ENCODE results near the gene KCND3.

The KCND3 gene

DNA sequence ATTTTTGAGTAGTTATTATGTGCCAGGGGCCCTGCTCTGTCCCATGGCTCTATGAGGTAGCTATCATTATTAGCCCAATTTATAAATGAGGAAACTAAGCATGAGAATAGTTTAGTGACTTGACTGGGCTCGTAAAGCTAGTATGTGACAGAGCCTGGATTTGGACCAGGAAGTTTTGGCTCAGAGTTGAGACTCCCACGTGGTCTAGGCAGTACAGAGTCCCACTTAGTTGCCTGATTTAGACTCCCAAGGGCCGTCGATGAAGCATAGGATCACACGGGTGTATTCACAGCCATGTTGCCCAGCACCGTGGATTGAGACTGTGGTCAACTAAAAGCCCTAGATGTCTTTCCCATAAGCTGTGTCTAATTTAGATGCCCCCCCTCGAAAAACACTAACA lies 152.1 kb downstream of the KCND3 start:
- no peak for DNase-seq

DNA sequence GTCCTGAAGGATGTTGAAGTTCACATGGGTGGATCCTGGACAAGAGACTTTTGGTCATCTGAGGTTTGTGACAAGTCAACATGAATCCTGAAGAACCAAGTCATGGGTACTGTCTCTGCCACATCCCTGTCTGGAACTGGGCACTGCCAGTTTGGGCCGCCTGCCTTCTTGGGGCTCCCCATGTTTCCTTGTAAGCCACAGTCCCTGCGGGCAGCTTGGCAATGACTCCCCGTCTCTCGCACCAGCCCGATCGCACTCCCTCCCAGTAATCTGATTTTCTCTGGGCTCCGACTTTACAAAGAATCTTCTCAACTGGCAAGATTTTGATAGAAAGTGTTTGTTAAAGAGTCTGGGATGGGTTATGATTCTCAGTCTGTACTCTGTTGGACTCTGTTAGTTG lies 153.4 kb downstream of the KCND3 start:
- no peak for DNase-seq

- no peak for DNase-seq
These were observed 154.0 kb downstream of the KCND3 start for GRCh38 chr1:111835514-111835913.

DNA sequence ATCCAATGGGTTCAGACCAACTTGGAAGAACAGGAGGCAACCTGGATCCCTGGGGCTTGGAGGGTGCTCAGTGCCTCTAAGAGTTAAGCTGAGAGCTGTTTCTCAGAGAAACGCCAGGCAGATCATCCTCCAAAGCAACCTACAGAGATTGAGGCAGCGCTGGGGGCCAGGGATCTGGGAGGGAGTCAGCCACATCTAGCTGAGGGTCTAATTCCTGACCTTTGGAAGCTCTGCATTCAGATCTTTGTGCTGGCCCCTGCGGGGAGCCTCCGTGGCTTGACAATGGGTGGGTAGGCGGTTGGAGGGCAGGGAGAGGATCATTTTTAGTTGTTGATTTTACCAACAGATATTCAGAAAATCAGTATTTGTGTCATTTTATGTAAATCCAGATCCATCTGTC lies 154.5 kb downstream of the KCND3 start:
- no peak for DNase-seq

GRCh38 chr1:111833334-111833733 lies 156.1 kb downstream of the KCND3 start:
- no peak for DNase-seq

- no peak for DNase-seq
These were observed 156.8 kb downstream of the KCND3 start for GRCh38 chr1:111832521-111833155.

GRCh38 chr1:111831153-111831552 lies 158.3 kb downstream of the KCND3 start:
- DNase-seq = no peak

DNA sequence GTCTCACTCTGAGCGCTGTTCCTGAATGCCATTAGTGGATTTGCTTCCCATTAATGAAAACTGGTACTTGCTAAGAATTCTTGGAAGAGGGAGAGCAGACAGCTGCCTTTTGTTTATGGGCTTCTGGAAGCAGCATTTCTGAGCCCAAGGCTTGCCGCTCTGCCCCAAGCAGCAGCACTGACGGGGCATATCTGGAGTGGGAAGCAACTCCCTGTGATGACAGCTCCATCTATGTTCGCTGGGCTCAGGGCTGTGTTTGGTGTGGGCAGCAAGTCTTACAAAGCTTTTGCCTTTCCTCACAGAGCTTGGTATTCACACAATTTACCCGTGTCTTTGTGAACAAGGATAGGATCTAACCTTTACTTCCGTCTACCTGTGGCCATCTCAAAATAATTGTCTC lies 161.5 kb downstream of the KCND3 start:
- DNase-seq = no peak

GRCh38 chr1:111826278-111826677 lies 163.2 kb downstream of the KCND3 start:
- no peak for DNase-seq

- DNase-seq = no peak
These were observed 164.3 kb downstream of the KCND3 start for GRCh38 chr1:111825217-111825616.

GRCh38 chr1:111822138-111822537 lies 167.3 kb downstream of the KCND3 start:
- no peak for DNase-seq

GRCh38 chr1:111821121-111821745 lies 168.2 kb downstream of the KCND3 start:
- DNase-seq = no peak

- no peak for DNase-seq
These were observed 169.8 kb downstream of the KCND3 start for GRCh38 chr1:111819566-111820263.

- DNase-seq = no peak
These were observed 170.9 kb downstream of the KCND3 start for GRCh38 chr1:111818546-111818945.

DNA sequence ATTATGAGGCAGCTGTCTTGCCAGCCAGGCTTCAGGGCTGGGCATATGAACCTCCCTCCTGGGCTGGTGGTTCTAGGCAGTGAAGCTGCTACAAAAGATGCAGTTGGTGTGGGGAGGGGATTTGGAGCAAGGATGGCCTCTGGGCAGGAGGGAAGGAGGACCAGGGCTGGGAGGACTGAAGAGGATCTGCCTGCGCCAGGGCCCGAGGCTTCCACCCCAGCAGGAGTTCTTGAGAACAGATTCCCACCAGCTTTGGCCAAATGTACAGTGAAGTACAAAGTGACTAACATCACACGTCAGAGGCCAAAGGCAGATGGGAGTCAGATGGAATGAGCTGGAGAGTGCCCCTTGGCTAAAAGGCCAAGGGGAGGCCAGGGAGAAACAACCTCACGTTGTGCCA lies 171.4 kb downstream of the KCND3 start:
- DNase-seq = no peak

DNA sequence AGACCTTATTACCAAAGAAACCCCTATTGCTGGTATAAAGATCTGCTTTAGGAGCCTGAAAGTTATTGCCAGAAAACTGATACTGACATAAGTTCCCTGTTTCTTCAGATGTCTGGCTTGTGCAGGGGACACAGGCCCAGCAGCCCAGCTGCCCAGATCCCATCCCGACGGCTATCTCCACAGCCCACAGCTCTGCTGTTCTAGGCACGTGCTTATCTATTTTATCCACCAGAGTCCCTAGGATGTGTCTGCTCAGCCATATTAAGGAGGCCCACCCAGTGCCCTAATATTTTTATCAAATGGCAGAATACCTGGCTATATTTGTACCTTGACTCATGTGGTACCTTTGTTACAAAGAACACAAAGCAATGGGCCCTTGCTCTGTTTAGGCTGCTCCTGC lies 174.8 kb downstream of the KCND3 start:
- DNase-seq = no peak

- DNase-seq = no peak
These were observed 175.2 kb downstream of the KCND3 start for GRCh38 chr1:111814305-111814628.

DNA sequence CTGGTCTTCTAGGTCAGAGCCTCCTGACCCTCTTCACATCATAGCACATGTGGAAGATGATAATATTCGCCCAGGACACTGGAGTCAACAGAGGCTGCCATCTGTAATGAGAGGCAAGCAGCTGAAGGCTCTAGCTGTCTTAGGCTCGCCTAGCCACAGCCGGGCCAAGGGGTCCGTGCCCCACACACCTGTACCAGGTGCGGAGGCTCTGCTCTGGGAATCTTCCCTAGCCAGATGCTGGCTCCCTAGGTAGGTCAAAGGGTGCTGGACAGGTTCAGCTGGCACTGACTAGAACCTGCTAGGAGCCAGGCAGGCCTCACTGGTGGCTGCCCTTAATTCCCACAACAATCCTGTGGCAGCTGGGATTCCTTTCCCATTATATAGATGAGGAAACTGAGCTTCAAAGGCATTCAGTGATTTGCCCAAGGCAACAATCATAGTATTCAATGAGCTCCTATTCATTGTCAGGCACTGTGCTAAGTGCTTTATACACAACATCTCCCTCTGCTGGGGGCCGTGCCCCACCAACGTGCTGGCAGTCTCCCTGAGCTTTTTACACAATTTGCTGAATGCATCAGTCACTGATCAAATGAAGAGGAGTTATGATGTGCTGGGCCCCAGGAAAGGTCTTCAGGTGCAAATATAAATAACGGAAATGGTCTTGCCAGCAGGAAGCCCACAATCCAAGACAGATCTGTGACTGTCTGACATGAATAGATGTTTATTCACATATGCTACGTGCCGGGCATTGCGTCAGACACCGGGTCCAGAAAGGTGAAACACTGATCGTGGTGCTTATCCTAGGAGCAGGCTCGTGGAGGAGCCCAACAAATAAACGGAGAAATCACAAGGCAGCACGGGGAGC lies 175.8 kb downstream of the KCND3 start:
- no peak for DNase-seq

DNA sequence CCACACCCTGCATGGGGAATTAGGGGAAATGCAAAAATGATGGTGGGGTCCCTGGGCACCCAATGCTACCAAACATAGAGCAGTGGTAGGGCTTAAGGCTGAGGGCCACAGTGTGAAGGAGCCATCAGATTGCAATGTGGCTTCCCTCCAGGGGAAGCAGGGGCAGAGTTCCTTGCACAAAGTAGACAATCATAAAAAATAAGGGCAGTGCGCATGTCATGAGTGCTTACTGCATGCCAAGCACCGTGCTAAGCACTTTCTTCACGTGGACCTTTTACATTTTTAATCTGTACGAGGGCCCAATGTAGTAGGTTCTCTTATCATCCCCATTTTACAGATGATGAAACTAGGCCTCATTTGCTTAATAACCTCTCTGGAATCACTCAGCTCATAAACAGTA lies 177.2 kb downstream of the KCND3 start:
- DNase-seq = no peak

GRCh38 chr1:111811891-111812290 lies 177.6 kb downstream of the KCND3 start:
- no peak for DNase-seq

DNA sequence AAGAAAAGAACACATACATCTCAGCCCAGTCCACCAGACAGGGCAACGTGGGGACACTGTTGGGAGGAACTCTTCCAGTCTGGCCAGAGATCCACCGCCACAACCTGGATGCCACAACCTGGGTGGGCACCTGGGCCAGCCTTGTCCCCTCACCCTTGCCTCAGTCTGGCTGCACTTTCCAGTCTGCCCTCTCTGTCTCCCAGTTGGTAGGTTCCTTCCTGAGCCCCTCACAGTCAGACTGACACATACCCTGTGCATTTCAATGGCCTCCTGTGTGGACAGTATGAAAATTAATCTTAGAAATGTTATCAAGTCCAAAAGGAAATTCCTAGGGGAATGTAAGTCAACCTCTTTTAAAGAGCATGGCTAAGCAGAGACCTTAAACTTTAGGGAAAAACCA lies 184.2 kb downstream of the KCND3 start:
- DNase-seq = no peak

DNA sequence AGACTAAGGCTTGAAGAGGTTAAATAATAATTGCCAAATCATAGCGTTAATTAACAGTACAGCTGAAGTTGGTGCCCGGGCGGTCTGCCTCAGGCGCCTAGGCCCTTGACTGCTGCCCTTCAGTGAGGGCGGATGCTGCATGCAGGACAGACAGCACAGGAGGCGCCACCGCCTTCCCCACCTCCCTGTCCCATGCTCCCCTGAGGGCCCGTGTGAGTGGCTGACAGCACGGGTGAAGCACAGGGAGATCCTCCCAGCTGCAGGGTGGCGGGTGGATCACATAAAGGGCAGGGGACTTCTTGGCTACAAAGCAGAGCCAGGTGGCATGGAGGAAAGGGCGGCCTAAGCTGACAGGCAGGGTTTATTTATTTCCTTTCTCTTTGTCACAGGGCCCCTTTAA lies 184.7 kb downstream of the KCND3 start:
- DNase-seq = no peak

- no peak for DNase-seq
These were observed 185.5 kb downstream of the KCND3 start for GRCh38 chr1:111803951-111804350.

- DNase-seq = no peak
These were observed 186.5 kb downstream of the KCND3 start for GRCh38 chr1:111802984-111803383.
